Occipital lobe (tissue), 2 donors: Measurements from ENCODE around the gene PLPPR5. TPM values are rescaled to one million over a fixed set of nuclear protein-coding genes. Genes with fewer than 3 reads are reported as not detected.

ENCODE experiments used
- DNase-seq: peaks from one replicate; lab custom pipeline; 2025; lab: John Stamatoyannopoulos, UW
- total RNA-seq: library from RNA; depleted of rRNA; stranded (reverse); fragments of >200 nt; gene quantifications from one replicate; pipeline ENCODE4 v1.2.3, GENCODE V29; 2014

PLPPR5 gene
- total RNA-seq, 1 donor from 2014 or later, result 76.6 TPM

- no peak for DNase-seq
Observed at GRCh38 chr1:98969798-98970490, 34.7 kb downstream of the PLPPR5 start.

GRCh38 chr1:98967122-98967521 lies 37.5 kb downstream of the PLPPR5 start:
- no peak for DNase-seq

- no peak for DNase-seq
Observed at GRCh38 chr1:98965394-98965793, 39.3 kb downstream of the PLPPR5 start.

GRCh38 chr1:98964198-98964597 lies 40.5 kb downstream of the PLPPR5 start:
- no peak for DNase-seq

- DNase-seq, result no peak
Observed at GRCh38 chr1:98963064-98963758, 41.5 kb downstream of the PLPPR5 start.

- DNase-seq, result no peak
Observed at GRCh38 chr1:98962156-98962555, 42.5 kb downstream of the PLPPR5 start.

GRCh38 chr1:98949621-98950020 lies 55.0 kb downstream of the PLPPR5 start:
- DNase-seq, result no peak

- DNase-seq, result no peak
Observed at GRCh38 chr1:98949166-98949565, 55.5 kb downstream of the PLPPR5 start.

- no peak for DNase-seq
Observed at GRCh38 chr1:98947071-98947470, 57.6 kb downstream of the PLPPR5 start.

- no peak for DNase-seq
Observed at GRCh38 chr1:98940722-98941079, 64.0 kb downstream of the PLPPR5 start.

GRCh38 chr1:98940069-98940721 lies 64.5 kb downstream of the PLPPR5 start:
- no peak for DNase-seq

- DNase-seq, result no peak
Observed at GRCh38 chr1:98939471-98939870, 65.2 kb downstream of the PLPPR5 start.

GRCh38 chr1:98937347-98937746 lies 67.3 kb downstream of the PLPPR5 start:
- no peak for DNase-seq

- DNase-seq, result no peak
Observed at GRCh38 chr1:98932184-98932583, 72.5 kb downstream of the PLPPR5 start.

GRCh38 chr1:98931128-98931835 lies 73.4 kb downstream of the PLPPR5 start:
- DNase-seq, result no peak

- DNase-seq, result no peak
Observed at GRCh38 chr1:98929437-98929836, 75.2 kb downstream of the PLPPR5 start.

- no peak for DNase-seq
Observed at GRCh38 chr1:98926597-98926996, 78.1 kb downstream of the PLPPR5 start.

- DNase-seq, result no peak
Observed at GRCh38 chr1:98924977-98925376, 79.7 kb downstream of the PLPPR5 start.

GRCh38 chr1:98923667-98924066 lies 81.0 kb downstream of the PLPPR5 start:
- DNase-seq, result no peak

- DNase-seq, result no peak
Observed at GRCh38 chr1:98921817-98922216, 82.8 kb downstream of the PLPPR5 start.

GRCh38 chr1:98920441-98921110 lies 84.1 kb downstream of the PLPPR5 start:
- no peak for DNase-seq

- DNase-seq, result no peak
Observed at GRCh38 chr1:98919652-98920051, 85.0 kb downstream of the PLPPR5 start.
